ENCODE results near the gene CDK16.

- TF ChIP-seq CTCF (IDR thresholded peaks at IDR 0.05): no peak
- TF ChIP-seq POLR2A (IDR thresholded peaks at IDR 0.05): no peak
Observed at GRCh38 chrX:47272013-47272408, 53.5 kb downstream of the CDK16 start.

Measured in heart left ventricle (tissue), 13 donors.